Endothelial cell (in vitro differentiated cells): ENCODE data around the gene ZBTB20. TPM values are rescaled to one million over a fixed set of nuclear protein-coding genes. Genes with fewer than 3 reads are reported as not detected.

Experiments
- DNase-seq: peaks from one replicate; pipeline ENCODE4 v3.0.0; 2021; ENCODE audit warnings: low spot score
- H3K27ac Mint-ChIP-seq: one replicate; pipeline ENCODE4 v1.8.0; 2021; ENCODE audit warnings: mixed read lengths, inconsistent platforms; ENCODE audit not compliant: unreplicated experiment
- H3K27me3 Mint-ChIP-seq: one replicate; pipeline ENCODE4 v1.8.0; 2021; ENCODE audit warnings: mild to moderate bottlenecking, moderate library complexity, mixed read lengths, inconsistent platforms; ENCODE audit not compliant: unreplicated experiment
- H3K36me3 Mint-ChIP-seq: one replicate; pipeline ENCODE4 v1.8.0; 2021; ENCODE audit warnings: mild to moderate bottlenecking, low read depth, mixed read lengths, inconsistent platforms; ENCODE audit not compliant: unreplicated experiment
- H3K4me1 Mint-ChIP-seq: one replicate; pipeline ENCODE4 v1.8.0; 2021; ENCODE audit warnings: mild to moderate bottlenecking, mixed read lengths, inconsistent platforms; ENCODE audit not compliant: unreplicated experiment
- H3K4me3 Mint-ChIP-seq: one replicate; pipeline ENCODE4 v1.8.0; 2021; ENCODE audit warnings: mild to moderate bottlenecking, mixed read lengths, inconsistent platforms; ENCODE audit not compliant: unreplicated experiment
- H3K9me3 Mint-ChIP-seq: one replicate; pipeline ENCODE4 v1.8.0; 2021; ENCODE audit warnings: mixed read lengths, inconsistent platforms; ENCODE audit not compliant: unreplicated experiment
- CTCF ChIP-seq: fragments of 200-600 bp; sonication (generic); IDR thresholded peaks from one replicate; pipeline ENCODE4 v1.5.0; 2021; ENCODE audit warnings: antibody characterized with exemption; ENCODE audit not compliant: unreplicated experiment
- total RNA-seq: library from RNA; stranded (reverse); fragmentation: NEBNext Ultra II Directional; extraction: Animal tissue kit (Norgen Biotek cat#: 25700); gene quantifications from one replicate; pipeline ENCODE4 v1.2.1, GENCODE V29; 2021; ENCODE audit not compliant: unreplicated experiment

ZBTB20 gene
- total RNA-seq, 1 donor from 2014 or later: 4.2 TPM

- H3K4me3 Mint-ChIP-seq: no peak overlapping the region
- no peak overlapping the region for H3K27ac Mint-ChIP-seq
- H3K36me3 Mint-ChIP-seq: no peaks in the 10 kb centered on the region
- DNase-seq: no peak
- no peak for TF ChIP-seq CTCF
- no peaks in the 10 kb centered on the region for H3K27me3 Mint-ChIP-seq
- peaks cover 12% of the 10 kb centered on the region for H3K4me1 Mint-ChIP-seq
- no peaks in the 10 kb centered on the region for H3K9me3 Mint-ChIP-seq
These were observed 577.9 kb downstream of the ZBTB20 start for GRCh38 chr3:114569186-114569585.

- no peak overlapping the region for H3K4me3 Mint-ChIP-seq
- DNase-seq: no peak
- no peak overlapping the region for H3K27ac Mint-ChIP-seq
- H3K4me1 Mint-ChIP-seq: peaks cover 12% of the 10 kb centered on the region
- TF ChIP-seq CTCF: no peak
- H3K9me3 Mint-ChIP-seq: no peaks in the 10 kb centered on the region
- H3K27me3 Mint-ChIP-seq: no peaks in the 10 kb centered on the region
- H3K36me3 Mint-ChIP-seq: no peaks in the 10 kb centered on the region
These were observed 579.3 kb downstream of the ZBTB20 start for GRCh38 chr3:114567771-114568170.

GRCh38 chr3:114566767-114567166, 580.3 kb downstream of the ZBTB20 start:
- Mint-ChIP-seq H3K27ac (no peak overlapping the region), H3K4me3 (no peak overlapping the region), H3K27me3 (no peaks in the 10 kb centered on the region), H3K9me3 (no peaks in the 10 kb centered on the region), H3K4me1 (peaks cover 12% of the 10 kb centered on the region), H3K36me3 (no peaks in the 10 kb centered on the region)
- TF ChIP-seq CTCF: no peak
- no peak for DNase-seq

GRCh38 chr3:114566162-114566755, 580.8 kb downstream of the ZBTB20 start:
- Mint-ChIP-seq H3K4me1 (peaks cover 12% of the 10 kb centered on the region), H3K36me3 (no peaks in the 10 kb centered on the region), H3K27me3 (no peaks in the 10 kb centered on the region), H3K27ac (no peak overlapping the region), H3K4me3 (no peak overlapping the region), H3K9me3 (no peaks in the 10 kb centered on the region)
- no peak for TF ChIP-seq CTCF
- DNase-seq: no peak

- Mint-ChIP-seq H3K4me1 (peaks cover 12% of the 10 kb centered on the region), H3K4me3 (no peak overlapping the region), H3K27me3 (no peaks in the 10 kb centered on the region), H3K9me3 (no peaks in the 10 kb centered on the region), H3K36me3 (no peaks in the 10 kb centered on the region), H3K27ac (no peak overlapping the region)
- no peak for TF ChIP-seq CTCF
- no peak for DNase-seq
These were observed 581.9 kb downstream of the ZBTB20 start for GRCh38 chr3:114565216-114565615.
